GM18868 (cell line): ENCODE results near the gene CLN5.
"Not testable (repeated sequence)": the region's sequence is repeated elsewhere in the genome, so short reads cannot be mapped to it uniquely, and the experiment has no call there.

ENCODE experiments used
- ATAC-seq: cut with Tn5 transposase; IDR thresholded peaks from one replicate; pipeline ENCODE4 v1.9.1; 2021; ENCODE audit warnings: mild to moderate bottlenecking, moderate library complexity; ENCODE audit not compliant: unreplicated experiment

Gene CLN5

DNA sequence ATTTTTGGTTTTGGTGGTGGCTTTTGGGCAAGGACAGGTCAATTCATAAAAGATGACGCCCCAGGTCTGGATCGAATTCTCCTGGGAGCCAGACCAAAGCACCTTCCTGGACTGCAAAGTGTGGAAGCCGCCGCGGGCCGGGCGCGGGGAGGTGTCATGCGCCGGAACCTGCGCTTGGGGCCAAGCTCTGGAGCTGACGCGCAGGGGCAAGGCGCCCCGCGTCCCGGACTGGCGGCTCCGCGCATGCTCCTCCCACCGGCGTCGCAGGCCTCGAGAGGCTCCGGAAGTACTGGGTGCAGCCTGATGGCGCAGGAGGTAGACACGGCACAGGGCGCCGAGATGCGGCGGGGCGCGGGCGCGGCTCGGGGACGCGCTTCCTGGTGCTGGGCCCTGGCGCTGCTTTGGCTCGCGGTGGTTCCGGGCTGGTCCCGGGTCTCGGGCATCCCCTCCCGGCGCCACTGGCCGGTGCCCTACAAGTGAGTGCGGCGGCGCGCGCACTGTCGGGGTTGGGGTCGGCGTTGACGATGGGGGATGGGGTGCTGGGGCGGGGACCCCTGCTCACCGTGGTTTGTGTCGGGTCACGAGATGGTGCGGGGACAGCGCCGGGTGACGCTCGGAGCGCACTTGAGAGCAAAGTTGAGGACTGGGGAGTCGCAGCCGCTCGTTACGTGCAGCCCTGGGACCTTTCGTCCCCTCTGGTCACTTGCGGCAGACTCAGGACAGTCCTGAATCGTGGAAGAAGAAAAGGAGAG, at the start of gene CLN5:
TSS of gene CLN5 (plus strand) at position 286 of the 752 bp plus-strand sequence. CDS start at position 304, 18 bp downstream.
- peak; percentile 99 for ATAC-seq

DNA sequence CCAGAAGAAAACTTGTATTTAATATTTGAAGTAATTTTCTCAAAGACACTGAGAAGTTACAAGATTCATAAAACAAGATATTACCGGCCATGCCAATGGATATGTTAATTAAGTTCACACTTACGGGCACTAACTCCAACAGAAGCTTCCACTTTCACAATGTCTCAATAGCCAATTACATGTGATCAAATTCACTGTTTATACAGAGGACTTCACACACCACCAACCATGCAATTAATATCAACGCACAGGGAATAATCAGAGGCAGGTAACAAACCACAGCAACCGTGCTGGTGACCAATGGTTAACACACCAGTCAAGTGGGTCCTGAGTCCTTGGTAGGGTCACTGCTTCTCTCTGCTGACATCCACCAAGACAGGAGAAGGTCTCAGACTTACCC, 49.5 kb upstream of the CLN5 start:
- ATAC-seq, result peak; percentile 66

DNA sequence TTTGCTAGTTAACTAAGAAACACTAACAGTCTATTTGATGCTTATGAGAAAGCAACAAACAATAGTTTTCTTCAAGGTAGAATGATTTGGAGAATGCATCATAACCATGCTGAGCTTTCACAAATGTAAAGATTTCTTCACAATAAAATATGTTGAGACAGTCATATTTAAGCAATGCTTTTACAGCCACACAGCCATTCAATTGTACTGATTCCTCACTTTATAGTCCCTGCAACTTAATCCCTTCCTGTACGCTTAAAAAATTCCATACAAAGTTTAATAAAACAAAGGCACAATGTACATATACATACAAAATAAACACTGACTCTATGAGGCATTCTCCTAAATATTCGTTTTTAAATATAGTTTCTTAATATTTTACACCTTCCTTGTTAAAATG, 48.2 kb upstream of the CLN5 start:
- ATAC-seq, result no peak

DNA sequence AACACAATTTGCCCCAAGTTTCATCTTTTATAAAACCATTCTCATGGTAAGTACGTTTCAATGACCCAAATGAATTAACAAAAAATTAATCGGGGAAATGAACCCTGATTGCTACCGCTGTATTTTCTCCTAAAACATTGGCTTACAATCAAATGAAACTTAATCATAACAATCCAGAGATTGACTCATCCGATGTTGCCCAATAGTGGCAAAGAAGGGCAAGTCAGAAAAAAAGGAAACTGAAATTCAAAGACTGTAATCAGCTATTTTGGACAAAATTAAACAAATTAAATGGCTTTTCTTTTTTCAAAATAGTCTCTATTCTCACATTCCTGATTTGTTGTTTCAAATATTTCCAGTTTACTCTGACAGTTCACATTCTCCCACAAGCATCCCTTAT, 47.4 kb upstream of the CLN5 start:
- no peak for ATAC-seq

DNA sequence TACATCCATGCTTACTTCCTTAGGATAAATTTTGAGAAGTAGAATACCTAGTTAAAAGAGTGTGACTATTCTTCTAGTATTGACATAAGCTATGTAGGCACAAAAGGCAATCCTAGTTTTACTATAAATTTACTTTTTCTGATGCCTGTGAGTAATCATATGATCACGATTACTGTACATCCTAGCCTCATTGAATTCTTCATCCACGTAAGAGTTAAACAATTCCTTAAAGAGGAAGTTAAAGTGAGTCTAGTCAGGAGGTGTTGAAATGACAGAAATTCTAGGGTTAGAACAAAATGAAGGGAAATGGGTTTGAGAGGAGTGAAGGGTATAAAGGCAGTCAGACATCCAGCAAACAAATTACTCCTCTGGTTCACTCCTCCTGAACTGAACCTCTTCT, 43.7 kb upstream of the CLN5 start, which contains the start of gene ACOD1:
TSS of gene ACOD1 (plus strand) at position 363 of the 400 bp plus-strand sequence. CDS start 48 bp downstream, outside the sequence.
- ATAC-seq, result no peak

DNA sequence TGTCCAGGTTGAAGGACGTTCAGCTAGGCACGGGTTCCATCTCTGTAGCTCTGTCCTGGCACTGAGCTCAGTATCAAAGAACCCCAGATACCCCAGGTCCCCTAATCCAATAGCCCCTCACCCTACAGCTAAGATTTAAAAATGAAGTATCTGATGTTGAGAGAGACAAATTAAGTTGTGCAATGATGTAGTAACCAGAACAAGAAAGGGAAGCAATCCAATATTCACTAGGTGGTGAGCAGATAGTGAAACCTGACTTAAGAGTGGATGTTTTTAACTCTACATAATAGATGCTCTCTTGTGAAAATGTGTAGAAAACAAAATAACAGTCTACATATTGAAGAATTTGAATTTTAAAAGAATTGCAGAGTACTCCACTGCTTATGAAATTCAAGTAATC, 41.8 kb upstream of the CLN5 start:
- ATAC-seq, result no peak

DNA sequence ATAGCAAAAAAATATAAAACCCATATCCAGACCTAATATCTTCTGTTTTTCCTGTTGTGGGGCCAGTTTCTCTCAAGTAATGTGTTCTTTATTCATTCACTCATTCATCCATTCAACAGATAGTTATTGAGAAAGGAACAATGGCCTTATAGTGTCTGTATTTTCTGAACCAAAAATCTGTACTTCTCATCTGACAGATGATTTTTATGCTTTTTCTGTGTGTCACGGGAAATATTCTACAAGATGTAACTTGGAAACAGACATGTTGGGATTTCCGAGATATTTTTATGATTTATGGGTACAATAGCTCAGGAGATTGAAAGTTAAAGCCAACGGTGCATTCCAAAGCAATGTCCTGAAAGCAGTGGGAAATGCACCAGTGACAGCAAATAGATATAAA, 37.9 kb upstream of the CLN5 start:
- no peak for ATAC-seq

DNA sequence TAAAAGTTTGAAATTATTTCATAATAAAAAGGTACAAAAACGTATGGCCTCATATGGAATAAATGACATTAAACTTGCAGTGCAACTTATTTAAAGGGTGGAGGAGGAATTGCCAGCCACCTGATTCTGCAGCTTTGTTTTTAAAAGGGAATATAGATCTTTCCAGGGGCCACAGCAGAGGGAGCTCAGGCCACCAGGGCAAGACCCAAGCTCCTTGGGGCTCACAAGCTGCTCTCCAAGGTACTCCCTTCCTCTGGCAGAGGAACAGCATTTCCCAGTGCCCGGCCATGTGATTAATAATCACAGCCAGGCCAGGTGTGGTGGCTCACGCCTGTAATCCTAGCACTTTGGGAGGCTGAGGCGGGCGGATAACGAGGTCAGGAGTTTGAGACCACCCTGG, 37.3 kb upstream of the CLN5 start:
- no peak for ATAC-seq

DNA sequence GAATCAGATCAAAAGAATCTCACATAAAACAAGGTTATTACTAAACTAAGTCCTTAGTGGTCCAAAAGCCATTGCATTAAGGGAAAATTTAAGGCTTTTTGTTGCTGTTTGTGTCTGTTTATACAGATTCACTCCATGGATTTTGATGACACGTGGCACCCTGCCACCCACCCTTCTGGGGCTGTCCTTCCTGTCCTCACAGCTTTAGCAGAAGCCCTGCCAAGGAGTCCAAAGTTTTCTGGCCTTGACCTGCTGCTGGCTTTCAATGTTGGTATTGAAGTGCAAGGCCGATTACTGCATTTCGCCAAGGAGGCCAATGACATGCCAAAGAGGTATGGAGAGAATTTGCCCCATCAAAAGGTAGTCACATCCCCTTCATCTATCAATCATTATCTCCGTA, 36.7 kb upstream of the CLN5 start:
- ATAC-seq, result no peak

DNA sequence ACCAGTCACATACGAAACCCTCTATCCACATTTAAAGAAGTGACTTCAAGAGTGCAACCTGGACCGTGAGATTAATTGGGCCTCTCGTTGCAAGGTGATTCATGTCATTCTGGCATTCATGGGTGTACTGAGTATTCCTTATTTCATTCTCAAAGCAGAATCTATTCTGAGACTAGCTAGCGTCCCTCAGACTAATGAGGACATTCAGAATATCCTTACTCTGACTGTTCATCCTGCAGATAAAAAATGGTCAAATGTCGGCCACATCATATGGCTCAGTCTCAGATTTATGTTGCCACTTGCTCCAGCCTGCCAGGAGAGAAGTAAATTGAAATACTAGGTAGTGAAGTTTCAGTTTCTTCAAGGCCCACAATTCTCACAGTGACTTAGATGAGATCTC, 36.2 kb upstream of the CLN5 start:
- ATAC-seq, result no peak

DNA sequence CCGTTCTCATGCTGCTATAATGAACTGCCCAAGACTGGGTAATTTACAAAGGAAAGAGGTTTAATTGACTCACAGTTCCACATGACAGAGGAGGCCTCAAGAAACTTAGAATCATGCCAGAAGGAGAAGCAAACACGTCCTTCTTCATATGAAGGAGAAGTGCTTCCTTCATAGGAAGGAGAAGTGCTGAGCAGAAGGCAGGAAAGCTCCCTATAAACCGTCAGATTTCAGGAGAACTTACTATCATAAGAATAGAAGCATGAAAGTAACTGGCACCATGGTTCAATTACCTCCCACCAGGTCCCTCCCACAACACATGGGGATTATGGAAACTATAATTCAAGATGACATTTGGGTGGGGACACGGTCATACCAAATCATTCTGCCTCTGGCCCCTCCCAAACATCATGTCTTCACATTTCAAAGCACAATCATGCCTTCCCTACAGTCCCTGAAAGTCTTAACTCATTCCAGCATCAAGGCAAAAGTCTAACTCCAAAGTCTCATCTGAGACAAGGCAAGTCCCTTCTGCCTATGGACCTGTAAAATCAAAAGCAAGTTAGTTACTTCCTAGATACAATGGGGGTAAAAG, 32.9 kb upstream of the CLN5 start:
- no peak for ATAC-seq

DNA sequence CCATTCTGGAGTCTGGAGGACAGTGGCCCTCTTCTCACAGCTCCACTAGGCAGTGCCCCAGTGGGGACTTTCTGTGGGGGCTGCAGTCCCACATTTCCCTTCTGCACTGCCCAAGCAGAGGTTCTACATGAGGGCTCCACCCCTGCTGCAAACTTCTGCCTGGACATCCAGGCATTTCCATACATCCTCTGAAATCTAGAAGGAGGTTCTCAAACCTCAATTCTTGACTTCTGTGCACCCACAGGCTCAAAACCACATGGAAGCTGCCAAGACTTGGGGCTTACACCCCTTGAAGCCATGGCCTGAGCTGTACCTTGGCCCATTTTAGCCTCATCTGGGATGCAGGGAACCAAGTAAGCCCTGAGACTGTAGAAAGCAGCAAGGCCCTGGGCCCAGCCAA, 32.1 kb upstream of the CLN5 start:
- not testable (repeated sequence) for ATAC-seq

DNA sequence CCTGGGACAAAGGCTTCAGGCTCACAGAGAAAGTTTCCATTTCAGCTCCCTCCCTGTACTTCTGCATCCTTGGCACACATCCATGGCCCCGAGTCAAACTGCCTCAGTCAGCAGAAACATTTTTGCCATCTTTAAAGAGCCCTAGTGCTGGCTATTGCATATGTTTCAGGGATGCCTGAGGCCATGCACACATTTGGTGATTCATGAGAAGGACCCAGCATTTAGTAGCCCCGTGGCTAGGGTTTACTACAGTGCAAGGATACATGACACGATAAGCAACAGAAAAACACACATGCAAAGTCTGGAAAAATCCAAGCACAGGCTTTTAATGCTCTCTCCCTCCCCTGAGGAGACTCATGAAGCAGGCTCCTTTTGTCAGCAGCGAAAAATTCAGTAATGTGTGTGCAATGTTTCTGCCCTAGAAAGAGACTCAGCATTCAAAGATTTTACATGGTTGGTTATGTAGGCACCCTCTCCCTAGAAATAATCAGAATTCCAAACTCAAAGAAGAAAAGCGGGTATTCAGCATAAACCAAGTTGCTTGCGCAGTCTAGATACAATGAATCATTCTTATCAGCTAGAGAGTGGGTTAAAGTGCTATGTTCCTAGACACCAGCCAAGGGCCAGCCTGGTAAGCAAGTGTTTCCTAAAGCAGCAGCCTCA, 26.0 kb upstream of the CLN5 start:
- ATAC-seq, result no peak

DNA sequence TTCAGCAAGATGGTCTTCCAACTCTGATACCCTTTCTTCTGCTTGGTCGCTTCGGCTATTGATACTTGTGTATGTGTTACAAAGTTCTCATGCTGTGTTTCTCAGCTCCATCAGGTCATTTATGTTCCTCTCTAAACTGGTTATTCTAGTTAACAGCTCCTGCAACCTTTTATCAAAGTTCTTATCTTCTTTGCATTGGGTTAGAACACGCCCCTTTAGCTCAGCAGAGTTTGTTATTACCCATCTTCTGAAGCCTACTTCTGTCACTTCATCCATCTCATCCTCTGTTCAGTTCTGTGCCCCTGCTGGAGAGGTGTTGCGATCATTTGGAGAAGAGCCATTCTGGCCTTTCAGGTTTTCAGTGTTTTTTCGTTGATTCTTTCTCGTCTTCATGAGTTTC, 24.9 kb upstream of the CLN5 start:
- no peak for ATAC-seq

DNA sequence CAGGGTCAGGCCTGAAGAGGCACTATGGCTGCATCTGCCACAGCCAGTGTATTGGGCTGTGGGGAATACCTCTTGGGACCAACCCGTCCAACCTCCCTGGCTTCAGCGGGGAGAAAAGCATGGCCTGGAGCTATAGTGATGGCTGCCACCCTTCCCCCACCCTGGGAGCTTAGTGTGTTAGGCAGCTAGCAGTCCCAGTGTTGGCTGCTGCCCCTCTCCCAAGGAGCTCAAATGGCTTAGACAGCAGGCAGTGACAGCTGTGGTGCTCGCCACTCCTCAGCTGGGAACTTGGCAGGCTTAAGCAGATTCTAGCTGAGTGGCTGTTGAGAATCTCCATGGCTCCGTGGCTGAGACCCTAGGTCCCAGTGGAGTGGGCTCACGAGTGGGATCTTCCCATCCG, 23.8 kb upstream of the CLN5 start:
- no peak for ATAC-seq

DNA sequence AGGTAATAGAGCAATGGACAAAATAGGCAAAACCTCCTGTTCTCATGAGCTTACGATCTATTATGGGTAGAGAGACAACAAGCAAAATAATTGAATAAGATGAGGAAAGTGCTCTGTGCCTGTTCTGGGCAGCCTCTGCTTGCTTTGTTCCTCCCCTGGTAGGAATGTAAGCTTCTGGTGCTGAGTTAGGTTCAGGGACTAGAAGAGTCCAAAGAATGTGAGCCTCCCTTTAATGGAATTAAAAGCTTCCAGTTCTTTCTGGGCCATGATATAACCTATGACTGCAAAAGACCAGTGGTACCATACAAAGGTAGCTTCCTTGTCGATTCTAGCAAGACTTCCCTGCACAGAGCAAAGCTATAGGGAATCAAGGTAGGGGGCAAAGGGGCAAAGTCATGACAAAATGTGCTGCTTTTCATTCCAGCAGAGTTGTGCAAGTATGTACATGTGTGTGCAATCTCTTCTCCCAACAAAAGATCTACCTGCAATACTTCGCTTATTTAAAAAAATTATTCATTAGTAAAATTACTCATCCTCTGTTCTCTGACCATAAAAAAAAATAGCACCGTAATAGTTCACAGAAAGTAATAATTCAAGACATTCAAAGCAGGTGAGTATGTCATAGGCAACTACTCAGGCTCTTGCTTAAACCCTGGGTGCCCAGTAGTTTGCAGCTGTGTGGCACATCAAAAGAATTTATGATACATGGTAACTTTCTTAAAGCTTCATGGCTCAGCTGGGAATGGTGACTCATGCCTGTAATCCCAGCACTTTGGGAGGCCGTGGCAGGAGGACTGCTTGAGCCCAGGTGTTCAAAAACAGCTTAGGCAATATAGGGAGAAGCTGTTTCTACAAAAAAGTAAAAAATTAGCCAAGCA, 22.2 kb upstream of the CLN5 start:
- ATAC-seq, result no peak

DNA sequence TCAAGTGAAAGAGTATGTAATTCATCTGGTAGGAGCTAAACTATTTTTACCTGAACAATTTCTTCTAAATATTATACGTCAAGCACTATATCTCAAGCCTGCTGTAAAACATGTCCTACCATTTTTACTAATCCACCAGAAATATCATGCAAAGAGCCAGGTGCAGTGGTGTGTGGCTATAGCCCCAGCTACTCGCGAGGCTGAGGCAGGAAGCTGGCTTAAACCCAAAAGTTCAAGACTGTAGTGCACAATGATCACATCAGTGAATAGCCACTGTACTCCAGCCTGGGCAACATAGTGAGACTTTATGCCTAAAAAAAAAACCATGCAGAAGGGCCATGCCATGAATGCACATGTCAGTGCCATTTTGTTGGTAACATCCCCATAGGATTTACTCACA, 20.7 kb upstream of the CLN5 start:
- ATAC-seq, result peak; percentile 83

DNA sequence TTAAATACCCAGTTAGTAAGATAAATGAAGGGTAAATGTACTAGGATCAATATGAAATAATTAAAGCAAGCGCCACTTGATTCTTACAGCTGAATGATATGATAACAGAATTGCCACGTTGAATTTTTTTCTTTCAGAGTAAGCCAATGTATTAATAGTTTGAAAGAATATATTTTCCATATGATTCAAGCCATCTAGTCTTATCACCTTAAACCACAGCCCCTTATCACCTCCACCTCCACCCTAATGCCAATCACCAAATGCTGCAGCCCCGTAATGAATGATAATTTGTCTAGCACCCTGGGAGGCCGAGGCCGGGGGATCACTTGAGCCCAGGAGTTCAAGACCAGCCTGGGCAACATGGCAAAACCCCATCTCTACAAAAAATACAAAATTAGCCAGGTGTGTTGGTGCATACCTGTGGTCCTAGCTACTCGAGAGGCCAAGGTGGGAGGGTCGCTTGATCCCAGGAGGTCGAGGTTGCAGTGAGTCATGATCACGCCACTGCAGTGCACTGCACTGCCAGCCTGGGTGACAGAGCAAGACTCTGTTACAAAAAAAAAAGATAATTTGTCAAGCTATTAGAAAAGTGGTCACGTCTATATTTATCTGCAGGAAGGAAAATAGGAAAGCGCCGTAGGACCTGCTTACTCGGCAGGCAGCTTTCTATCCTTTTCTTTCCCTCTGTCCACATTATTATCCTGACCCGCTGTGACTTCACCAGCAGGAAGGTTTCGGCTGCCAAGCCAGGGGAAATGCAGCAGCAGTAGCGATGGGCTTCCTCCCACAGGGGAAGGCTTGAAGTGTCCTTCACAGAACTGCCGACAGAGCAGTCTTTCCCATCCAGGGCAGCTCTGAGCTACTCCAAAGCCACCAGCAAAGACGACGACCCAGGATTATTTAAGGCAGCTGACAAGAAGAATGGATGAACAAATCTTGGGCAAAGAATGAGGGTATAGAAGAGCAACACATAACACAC, 19.7 kb upstream of the CLN5 start:
- no peak for ATAC-seq

DNA sequence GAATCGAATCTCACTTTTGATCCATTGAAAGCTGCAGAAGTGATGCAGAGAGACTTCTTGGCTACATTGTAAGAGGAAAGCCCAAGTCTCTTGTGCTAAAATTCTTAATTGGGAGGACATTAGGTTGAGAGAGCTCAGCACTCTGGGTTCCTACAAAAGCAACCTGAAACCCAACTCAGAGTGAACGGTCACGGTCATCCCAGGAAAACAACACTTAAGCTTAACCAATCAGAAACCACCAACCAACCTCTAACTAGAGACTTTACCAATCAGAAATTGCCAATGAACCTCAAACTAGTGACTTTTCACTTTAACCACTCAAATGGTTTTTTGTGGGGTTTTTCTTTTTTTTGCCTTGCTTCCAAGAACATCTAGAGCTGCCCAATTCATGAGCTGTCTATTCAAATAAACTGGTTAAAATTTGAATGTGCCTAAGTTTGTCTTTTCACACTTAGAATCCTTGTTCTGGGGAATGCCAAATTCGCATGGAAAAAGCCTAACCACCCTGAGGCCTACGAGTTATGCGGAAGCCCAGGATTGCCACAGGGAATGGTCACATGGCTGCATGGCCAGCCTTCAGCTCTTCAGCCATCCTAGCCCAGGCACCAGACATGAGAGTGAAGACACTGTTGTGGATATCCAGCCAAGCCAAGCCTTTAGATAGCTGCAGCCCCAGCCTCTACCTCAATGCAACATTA, 17.8 kb upstream of the CLN5 start:
- no peak for ATAC-seq
